KMS-11 (cell line): Measurements from ENCODE around the gene SP1.

Experiments
- H2AFZ ChIP-seq: fragments of 200-600 bp; sonication (generic); 2 replicates; pipeline ENCODE4 v1.6.1; 2016; ENCODE audit warnings: antibody characterized with exemption, mixed run types, low read depth
- H3K27ac ChIP-seq: fragments of 200-600 bp; sonication (generic); 2 replicates; pipeline ENCODE4 v1.6.1; 2016; ENCODE audit warnings: mild to moderate bottlenecking, mixed run types
- H3K27me3 ChIP-seq: fragments of 200-600 bp; sonication (generic); 2 replicates; pipeline ENCODE4 v1.6.1; 2017; ENCODE audit warnings: mild to moderate bottlenecking, low read depth, mixed run types, moderate library complexity; ENCODE audit not compliant: insufficient read depth
- H3K36me3 ChIP-seq: fragments of 200-600 bp; sonication (generic); 2 replicates; pipeline ENCODE4 v1.6.1; 2017; ENCODE audit warnings: mild to moderate bottlenecking, mixed run types; ENCODE audit not compliant: insufficient read depth
- H3K4me1 ChIP-seq: fragments of 200-600 bp; sonication (generic); 2 replicates; pipeline ENCODE4 v1.6.1; 2016; ENCODE audit warnings: mild to moderate bottlenecking, low read depth, mixed run types; ENCODE audit not compliant: poor library complexity, severe bottlenecking
- H3K4me2 ChIP-seq: fragments of 200-600 bp; sonication (generic); 2 replicates; pipeline ENCODE4 v1.7.0; 2016; ENCODE audit warnings: mild to moderate bottlenecking, mixed run types
- H3K4me3 ChIP-seq: fragments of 200-600 bp; sonication (generic); IDR thresholded peaks from 2 replicates; pipeline ENCODE4 v1.6.1; 2017; ENCODE audit warnings: low read depth, low read length, mixed read lengths; ENCODE audit not compliant: insufficient read depth
- H3K79me2 ChIP-seq: fragments of 200-600 bp; sonication (generic); 2 replicates; pipeline ENCODE4 v1.6.1; 2016; ENCODE audit warnings: low read depth, mixed run types; ENCODE audit not compliant: insufficient read depth
- H3K9ac ChIP-seq: fragments of 200-600 bp; sonication (generic); 2 replicates; pipeline ENCODE4 v1.6.1; 2016; ENCODE audit warnings: mild to moderate bottlenecking, mixed run types
- H4K20me1 ChIP-seq: fragments of 200-600 bp; sonication (generic); 2 replicates; pipeline ENCODE4 v1.6.1; 2016; ENCODE audit warnings: mild to moderate bottlenecking, mixed run types; ENCODE audit not compliant: insufficient read depth
- TF ChIP-seq, protein P1 (sequence below): fragments of 200-600 bp; sonication (generic); conservative IDR thresholded peaks from 2 replicates; pipeline ENCODE4 v1.6.1; 2017; ENCODE audit warnings: low read depth, mild to moderate bottlenecking, antibody characterized with exemption, low read length, moderate library complexity, mixed read lengths

Gene SP1

DNA sequence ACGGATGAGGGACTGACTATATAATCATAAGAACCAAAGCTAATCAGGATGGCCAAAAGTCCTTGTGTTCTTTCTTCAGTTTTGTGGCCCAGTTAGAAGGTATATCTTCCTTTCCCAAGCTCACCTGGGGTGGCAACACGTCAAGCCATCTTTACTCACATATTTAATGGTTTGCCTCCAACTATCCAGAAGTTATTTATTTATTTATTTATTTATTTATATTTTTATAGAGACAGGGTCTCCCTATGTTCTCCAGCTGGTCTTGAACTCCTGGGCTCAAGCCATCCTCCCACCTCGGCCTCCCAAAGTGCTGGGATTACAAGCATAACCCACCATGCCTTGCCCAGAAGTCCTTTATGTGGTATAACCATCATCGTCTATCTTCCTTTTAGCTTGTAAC lies 32.1 kb upstream of the SP1 start:
- Histone ChIP-seq H3K4me2 (no peak overlapping the region), H3K9ac (no peak overlapping the region), H3K79me2 (no peaks in the 10 kb centered on the region), H4K20me1 (no peaks in the 10 kb centered on the region), H3K36me3 (no peaks in the 10 kb centered on the region), H3K4me3 (no peak overlapping the region), H3K4me1 (peaks cover 38% of the 10 kb centered on the region), H2AFZ (no peak overlapping the region), H3K27ac (no peak overlapping the region), H3K27me3 (no peaks in the 10 kb centered on the region)
- TF ChIP-seq, protein P1, sequence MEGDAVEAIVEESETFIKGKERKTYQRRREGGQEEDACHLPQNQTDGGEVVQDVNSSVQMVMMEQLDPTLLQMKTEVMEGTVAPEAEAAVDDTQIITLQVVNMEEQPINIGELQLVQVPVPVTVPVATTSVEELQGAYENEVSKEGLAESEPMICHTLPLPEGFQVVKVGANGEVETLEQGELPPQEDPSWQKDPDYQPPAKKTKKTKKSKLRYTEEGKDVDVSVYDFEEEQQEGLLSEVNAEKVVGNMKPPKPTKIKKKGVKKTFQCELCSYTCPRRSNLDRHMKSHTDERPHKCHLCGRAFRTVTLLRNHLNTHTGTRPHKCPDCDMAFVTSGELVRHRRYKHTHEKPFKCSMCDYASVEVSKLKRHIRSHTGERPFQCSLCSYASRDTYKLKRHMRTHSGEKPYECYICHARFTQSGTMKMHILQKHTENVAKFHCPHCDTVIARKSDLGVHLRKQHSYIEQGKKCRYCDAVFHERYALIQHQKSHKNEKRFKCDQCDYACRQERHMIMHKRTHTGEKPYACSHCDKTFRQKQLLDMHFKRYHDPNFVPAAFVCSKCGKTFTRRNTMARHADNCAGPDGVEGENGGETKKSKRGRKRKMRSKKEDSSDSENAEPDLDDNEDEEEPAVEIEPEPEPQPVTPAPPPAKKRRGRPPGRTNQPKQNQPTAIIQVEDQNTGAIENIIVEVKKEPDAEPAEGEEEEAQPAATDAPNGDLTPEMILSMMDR, result no peak

DNA sequence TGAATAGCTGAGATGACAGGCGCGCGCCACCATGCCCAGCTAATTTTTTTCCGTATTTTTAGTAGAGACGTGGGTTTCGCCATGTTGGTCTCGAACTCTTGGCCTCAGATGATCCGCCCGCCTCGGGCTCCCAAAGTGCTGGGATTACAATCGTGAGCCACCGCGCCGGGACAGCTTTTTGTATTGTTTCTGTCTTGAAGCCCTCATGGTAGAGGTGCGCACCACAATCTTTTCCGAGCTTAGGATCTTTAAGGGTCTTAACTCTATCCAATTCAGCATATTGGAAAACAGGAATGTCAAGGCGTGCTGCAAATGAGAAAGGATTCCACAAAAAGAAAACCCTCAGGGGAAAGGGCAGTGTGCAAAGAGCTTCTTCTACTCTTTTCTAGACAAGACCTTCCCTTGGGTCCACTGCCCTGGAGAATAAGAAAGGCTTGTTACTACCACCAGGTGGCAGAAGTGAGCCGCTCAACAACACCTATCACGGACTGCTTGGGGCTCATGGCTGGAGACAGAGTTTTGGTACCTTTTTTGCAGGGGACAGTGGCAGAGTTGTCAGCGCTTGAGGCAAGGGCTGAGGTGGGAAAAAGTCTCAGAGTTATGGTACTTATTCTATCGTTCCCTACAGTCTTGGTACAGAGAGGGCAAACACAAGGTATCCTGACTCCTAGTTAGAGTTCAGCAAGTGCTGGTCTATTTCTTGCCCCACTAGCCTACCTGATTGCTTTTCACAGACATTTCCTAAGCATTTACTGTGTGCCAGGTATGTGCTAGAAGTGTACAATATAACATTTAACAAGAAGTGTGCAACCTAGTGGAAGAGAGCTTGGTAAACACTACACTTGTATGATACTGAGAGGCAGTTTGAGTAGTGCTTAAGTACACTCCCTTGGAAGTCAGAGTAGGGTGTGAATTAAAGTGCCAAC lies 27.4 kb upstream of the SP1 start:
- Histone ChIP-seq H3K9ac (no peak overlapping the region), H3K4me1 (peaks cover 14% of the 10 kb centered on the region), H3K36me3 (no peaks in the 10 kb centered on the region), H3K79me2 (no peaks in the 10 kb centered on the region), H3K4me2 (peak overlapping the region; percentile 5), H3K27me3 (no peaks in the 10 kb centered on the region), H2AFZ (peak overlapping the region; percentile 25; the same call in 1 of the 2 replicates), H4K20me1 (no peaks in the 10 kb centered on the region), H3K4me3 (no peak overlapping the region), H3K27ac (no peak overlapping the region)
- TF ChIP-seq, protein P1, result peak; percentile 100

DNA sequence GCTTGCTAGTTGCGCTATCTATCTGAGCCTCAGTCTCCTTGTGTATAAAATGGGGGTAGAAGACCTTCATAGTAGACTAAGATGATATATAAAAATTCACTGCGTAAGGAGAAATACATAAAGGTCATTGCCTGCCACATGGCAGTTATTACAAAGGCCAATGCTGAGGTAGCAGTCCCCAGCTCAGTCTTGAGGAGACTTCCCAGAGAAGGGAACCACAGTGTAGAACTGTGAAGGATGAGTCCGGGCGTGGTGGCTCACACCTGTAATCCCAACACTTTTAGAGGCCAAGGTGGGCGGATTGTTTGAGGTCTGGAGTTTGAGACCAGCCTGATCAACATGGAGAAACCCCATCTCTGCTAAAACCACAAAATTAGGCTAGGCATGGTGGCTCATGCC lies 26.7 kb upstream of the SP1 start:
- H3K79me2 ChIP-seq, result no peaks in the 10 kb centered on the region
- H2AFZ ChIP-seq, result peak overlapping the region; percentile 25; the same call in 1 of the 2 replicates
- no peak overlapping the region for H3K4me3 ChIP-seq
- no peaks in the 10 kb centered on the region for H4K20me1 ChIP-seq
- no peak overlapping the region for H3K27ac ChIP-seq
- H3K4me1 ChIP-seq, result peaks cover 14% of the 10 kb centered on the region
- H3K4me2 ChIP-seq, result peak overlapping the region; percentile 5
- no peaks in the 10 kb centered on the region for H3K36me3 ChIP-seq
- TF ChIP-seq, protein P1, result no peak
- H3K27me3 ChIP-seq, result no peaks in the 10 kb centered on the region
- H3K9ac ChIP-seq, result no peak overlapping the region

DNA sequence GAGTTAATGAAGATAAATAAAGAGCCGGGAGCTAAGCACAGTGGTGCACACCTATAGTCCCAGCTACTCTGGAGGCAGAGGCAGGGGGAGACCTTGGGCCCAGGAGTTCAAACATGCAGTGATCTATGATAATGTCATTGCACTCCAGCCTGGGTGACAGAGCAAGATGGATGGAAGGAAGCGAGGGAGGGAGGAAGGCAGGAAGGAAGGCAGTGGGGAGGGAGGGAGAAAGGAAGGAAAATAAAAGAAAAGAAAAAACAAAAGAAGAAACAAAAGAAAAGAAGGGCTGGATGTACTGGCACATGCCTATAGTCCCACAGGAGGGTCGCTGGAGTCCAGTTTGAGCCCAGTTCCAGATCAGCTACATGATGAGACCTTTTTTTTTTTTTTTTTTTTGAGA lies 24.9 kb upstream of the SP1 start:
- H3K4me1 ChIP-seq, result peaks cover 14% of the 10 kb centered on the region
- H3K4me3 ChIP-seq, result no peak overlapping the region
- no peak overlapping the region for H2AFZ ChIP-seq
- H3K27ac ChIP-seq, result no peak overlapping the region
- no peaks in the 10 kb centered on the region for H3K79me2 ChIP-seq
- H4K20me1 ChIP-seq, result no peaks in the 10 kb centered on the region
- no peak overlapping the region for H3K4me2 ChIP-seq
- no peaks in the 10 kb centered on the region for H3K36me3 ChIP-seq
- TF ChIP-seq, protein P1, result no peak
- no peaks in the 10 kb centered on the region for H3K27me3 ChIP-seq
- H3K9ac ChIP-seq, result no peak overlapping the region
